ENCODE data around the gene AURKB. TPM values are rescaled to one million over a fixed set of nuclear protein-coding genes. Genes with fewer than 3 reads are reported as not detected.
"Not testable (repeated sequence)": the region's sequence is repeated elsewhere in the genome, so short reads cannot be mapped to it uniquely, and the experiment has no call there.

AURKB gene
- total RNA-seq (2014; rRNA removed; shearing (Covaris generic)), result 33.4 and 50.5 TPM in 2 replicates

DNA sequence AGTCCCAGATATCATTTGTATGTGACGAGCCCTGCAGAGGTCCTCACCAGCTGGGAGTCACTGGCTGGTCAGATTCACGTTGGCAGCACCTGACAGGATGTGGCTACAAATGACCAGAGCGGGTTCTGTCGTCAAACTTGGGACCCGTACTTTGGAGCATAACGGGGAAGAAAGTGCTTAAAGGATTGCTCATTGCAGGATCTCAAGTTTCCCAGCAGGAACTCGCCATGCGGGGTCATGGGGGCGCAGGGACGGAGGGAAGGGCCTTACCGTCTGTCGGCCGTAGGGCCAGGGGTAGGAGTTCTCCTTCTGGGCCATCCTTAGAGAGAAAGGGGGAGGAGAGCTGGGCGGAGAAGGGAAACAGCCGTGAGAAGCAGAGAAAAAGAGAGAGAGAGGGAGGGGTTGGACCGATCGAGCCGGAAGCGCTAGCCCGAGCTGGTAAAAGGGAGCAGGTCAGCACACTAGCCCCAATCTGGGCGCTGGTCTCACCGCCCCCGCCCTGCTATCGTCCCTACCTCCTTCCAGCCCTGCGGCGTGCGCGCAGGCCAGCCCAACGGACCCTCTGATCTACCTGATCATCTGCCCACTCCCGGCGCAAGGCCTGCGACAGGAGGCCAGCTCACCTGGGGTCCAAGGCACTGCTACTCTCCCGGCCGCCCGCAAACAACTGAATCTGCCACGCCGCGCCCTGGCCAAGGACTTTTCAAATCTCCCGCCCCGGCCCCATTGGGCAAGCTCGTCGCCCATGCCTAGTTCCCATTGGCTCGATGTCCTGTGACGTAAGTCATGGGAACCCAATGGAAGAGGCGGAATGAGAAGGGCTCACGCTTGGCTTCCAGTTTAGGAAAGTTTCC lies at the start of gene AURKB:
Gene AURKB (minus strand): TSS at position 669 of the 854 bp plus-strand sequence. CDS start 351 bp downstream, at position 318.
- DNase-seq (ENCODE audit: low spot score), result peak; percentile 92

DNA sequence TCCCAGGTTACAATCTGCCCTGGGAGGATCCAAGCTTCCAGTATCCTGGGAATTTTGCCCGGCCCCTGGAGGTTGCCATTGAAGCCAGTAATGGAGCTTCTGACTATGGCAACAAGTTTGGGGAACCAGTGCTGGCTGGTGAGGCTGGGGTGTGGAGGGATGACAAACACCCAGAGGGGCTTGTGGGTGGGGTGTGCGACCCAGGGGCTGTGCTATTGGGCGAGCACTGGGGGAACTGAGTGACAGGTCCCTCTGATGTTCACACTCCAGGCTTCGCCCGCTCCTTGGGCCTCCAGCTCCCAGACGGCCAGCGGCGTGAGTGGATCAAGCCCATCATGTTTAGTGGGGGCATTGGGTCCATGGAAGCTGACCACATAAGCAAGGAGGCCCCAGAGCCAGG lies 47.4 kb upstream of the AURKB start:
- no peak for DNase-seq (ENCODE audit: low spot score)

DNA sequence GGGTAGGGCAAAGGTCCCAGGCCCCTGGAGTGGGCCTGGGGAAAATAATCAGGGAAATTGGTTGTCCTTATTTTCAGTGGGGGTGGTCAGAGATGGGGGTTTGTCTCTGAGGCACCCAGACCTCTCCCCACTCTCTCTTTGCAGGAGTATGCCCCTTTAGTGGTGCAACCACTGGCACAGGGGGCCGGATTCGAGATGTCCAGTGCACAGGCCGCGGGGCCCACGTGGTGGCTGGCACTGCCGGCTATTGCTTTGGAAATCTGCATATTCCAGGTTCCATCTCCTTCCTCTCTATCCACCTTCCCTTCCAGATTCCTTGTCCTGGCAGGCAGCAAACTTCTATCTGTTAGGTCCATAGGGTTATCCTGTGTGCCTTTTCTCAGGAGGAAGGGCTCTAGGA lies 46.3 kb upstream of the AURKB start:
- no peak for DNase-seq (ENCODE audit: low spot score)

DNA sequence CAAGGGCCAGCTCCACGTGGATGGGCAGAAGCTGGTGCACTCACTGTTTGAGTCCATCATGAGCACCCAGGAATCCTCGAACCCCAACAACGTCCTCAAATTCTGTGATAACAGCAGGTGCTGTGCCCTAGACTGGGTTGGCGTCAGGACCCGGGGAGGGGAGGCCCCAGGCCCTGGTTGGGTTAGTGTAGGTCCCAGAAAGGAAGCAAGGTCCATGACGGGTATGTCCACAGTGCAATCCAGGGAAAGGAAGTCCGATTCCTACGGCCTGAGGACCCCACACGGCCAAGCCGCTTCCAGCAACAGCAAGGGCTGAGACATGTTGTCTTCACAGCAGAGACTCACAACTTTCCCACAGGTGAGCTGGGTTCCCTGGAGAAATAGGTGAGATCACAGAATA lies 45.9 kb upstream of the AURKB start:
- DNase-seq (ENCODE audit: low spot score), result no peak

DNA sequence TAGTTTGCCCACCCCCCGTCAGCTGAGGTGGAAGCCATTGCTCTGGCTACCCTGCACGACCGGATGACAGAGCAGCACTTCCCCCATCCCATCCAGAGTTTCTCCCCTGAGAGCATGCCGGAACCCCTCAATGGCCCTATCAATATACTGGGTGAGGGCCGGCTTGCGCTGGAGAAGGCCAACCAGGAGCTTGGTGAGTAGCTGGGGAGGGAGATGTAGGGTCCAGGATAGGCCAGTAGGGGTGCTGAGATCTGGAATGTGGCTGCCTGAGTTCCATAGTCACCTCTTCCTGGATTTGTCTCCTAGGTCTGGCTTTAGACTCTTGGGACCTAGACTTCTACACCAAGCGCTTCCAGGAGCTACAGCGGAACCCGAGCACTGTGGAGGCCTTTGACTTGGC lies 45.1 kb upstream of the AURKB start:
- no peak for DNase-seq (ENCODE audit: low spot score)

DNA sequence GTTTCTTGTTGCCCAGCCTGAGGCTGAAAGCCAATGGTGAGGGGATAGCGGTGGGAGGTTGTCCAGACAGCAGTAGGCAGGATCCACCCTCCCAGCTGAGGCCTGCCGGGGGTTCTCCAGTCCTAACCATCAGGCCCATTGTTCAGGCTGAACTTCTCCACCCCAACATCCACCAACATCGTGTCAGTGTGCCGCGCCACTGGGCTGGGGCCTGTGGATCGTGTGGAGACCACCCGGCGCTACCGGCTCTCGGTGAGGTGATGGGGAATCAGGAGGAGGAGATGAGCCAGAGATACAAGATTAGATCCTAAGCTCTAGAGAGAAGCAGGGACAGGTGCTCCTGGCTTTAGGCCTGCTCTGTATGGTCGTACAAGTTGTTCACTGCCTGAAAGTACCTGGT lies 44.5 kb upstream of the AURKB start:
- no peak for DNase-seq (ENCODE audit: low spot score)

DNA sequence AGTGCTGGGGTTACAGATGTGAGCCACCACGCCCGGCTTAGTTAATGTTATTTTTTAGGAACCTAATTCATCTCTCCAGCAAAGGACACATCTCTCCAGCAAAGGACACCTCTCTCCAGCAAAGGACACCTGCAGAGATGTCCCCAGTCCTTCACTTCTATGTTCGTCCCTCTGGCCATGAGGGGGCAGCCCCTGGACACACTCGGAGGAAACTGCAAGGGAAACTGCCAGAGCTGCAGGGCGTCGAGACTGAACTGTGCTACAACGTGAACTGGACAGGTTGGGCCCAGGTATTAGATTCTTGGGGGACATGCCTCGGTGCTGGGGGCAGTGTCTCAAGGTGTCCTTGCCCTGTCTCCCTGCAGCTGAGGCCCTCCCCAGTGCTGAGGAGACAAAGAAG lies 43.4 kb upstream of the AURKB start:
- DNase-seq (ENCODE audit: low spot score), result no peak

DNA sequence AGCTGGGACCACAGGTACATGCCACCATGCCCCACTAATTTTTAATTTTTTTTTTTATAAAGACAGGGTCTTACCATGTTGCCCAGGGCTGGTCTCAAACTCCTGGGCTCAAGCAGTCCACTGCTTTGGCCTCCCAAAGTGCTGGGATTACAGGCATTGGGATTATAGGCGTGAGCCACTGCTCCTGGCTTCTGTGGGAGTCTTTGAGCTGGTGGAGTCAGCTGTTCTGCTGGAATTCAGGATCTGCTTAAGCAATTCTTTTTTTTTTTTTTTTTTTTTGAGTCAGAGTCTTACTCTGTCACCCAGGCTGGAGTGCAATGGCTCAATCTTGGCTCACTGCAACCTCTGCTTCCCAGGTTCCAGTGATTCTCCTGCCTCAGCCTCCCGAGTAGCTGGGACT lies 41.0 kb upstream of the AURKB start:
- not testable (repeated sequence) for DNase-seq (ENCODE audit: low spot score)

DNA sequence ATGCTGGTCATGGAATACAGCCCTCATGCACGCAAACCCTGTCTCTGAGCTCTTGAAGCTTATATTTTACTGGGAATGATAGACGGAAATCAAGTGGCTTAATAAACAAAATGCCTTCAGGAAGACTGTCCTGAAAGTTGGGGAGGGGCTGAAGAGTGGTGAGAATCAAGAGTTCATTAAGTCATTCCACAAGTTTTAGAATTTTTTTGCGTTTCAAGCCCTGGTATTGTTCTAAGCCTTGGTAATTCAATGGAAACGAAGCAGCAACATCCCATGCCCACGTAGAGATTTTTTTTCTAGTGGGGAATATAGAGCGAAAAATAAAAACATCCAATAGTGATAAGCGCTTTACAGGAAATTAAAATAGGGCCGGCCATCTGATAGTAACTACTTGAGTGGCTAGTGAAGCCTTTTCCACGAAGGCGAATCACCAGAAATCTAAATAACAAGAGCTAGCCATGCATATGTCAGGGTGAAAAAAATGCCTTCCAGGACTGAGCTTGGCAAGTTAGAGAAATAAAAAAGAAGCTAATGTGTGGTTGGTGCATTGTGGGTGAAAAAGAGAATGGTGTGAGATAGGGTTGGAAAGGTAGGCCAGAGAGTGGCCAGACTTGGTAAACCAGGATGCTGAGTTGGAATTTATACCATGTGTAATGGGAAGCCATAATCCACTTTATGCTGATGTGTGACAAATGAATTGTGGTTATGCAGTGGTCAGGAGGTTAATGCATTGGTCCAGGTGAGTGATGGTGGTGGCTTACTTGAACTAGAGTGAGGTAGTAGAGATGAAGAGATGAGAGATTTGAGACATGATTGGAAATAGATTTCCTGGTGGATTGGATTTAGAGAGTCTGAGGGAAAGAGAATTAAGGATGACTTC lies 39.5 kb upstream of the AURKB start:
- DNase-seq (ENCODE audit: low spot score), result no peak

DNA sequence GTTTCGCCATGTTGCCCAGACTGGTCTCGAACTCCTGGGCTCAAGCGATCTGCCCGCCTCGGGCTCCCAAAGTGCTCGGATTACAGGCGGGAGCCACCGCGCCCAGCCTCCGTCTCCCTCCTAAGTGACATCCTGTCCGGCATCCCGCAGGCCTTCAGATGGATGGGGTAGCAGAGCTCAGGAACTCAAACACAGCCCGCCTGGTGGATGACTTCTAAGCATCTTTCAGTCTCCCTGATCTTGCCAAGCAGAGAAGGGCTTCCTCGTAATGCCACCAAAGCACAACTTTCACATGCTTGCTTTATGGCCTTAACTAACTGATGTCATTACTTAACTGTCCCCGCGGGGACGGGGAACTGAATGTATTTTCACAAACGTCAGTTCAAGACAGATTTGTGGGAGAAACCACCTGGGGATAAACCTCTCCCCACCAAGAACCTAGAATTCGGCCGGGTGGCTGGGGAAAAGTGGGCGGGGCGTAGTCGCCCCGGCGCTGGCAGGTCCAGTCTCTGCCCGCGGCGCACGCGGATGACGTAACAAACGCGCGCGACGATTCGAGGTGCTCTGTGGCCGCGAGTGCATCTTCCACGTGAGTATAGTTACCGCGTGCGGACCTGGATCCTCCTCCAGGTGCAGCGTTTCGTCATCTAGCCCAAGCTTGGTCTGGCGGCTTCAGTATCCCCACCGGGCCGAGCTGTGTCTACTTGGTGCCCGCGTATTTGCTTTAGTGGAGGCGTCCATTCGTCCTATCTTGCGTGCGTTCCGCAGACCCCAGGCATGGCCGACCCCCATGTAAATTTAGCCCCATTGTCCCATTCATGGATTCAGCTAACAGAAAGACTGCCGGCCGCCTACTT lies 38.6 kb upstream of the AURKB start, which contains the start of gene PFAS:
Gene PFAS (plus strand): TSS at position 539 of the 857 bp plus-strand sequence. CDS start 4,649 bp downstream, outside the sequence.
- peak; percentile 78 for DNase-seq (ENCODE audit: low spot score)

DNA sequence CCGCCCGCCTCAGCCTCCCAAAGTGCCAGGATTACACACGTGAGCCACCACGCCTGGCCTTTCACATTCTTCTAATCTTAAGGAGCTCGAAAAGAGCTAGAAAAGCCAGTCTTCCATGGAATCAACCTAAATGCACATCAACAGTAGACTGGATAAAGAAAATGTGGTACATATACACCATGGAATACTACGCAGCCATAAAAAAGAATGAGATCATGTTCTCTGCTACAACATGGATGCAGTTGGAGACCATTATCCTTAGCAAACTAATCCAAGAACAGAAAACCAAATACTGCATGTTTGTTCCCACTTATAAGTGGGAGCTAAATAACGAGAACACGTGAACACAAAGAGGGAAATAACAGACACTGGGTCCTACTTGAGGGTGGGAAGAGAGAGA lies 34.4 kb upstream of the AURKB start:
- DNase-seq (ENCODE audit: low spot score), result no peak

DNA sequence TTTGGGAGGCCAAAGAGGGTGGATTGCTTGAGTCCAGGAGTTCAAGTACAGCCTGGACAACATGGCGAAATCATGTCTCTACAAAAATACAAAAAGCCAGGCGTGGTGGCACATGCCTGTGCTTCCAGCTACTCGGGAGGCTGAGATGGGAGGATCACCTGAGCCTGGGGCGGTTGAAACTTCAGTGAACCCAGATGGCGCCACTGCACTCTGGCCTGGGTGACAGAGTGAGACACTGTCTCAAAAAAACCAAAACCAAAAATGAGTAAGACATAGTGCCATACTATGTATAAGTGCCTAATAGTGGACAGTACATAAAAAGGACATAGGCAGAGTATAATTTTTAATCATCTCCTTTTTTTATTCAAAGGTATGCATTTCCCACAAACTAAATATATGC lies 33.5 kb upstream of the AURKB start:
- DNase-seq (ENCODE audit: low spot score), result no peak

DNA sequence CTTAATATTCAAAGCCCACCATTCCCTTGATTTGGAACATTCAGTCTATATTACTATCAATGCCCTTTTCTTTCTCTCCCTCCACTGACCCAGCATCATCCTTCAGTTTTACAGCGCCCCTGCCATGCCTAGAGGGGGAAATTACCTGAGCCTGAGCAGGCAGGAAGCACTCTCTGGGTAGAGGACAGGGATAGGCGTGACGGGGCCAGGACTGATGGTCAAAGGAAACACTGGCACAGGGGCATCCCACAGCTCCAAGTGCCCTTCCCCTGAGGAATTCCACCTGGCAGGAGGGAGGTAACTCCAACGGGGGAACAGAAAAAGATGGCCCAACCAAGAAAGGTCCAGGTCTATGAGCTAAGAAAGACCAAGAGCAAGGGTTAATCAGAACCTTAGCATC lies 27.5 kb upstream of the AURKB start:
- DNase-seq (ENCODE audit: low spot score), result no peak

DNA sequence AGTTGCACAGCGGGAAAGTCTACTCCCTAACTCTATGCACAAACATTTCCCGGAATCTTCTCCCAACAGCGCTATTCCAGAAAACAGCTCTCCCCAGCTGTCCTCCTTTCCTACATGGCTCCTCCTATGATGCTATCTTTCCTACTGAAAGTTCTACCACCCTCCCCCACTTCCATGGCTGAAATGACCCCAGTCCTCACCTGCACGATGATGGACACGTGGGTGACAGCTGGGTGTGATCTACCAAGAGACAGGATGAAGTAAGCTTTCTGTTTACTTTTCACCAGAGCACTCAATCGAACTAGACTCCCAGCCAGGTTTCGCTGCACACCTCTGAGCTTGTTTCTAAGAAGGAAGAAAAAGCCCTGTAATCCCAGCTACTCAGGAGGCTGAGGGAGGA lies 26.8 kb upstream of the AURKB start:
- DNase-seq (ENCODE audit: low spot score), result no peak

DNA sequence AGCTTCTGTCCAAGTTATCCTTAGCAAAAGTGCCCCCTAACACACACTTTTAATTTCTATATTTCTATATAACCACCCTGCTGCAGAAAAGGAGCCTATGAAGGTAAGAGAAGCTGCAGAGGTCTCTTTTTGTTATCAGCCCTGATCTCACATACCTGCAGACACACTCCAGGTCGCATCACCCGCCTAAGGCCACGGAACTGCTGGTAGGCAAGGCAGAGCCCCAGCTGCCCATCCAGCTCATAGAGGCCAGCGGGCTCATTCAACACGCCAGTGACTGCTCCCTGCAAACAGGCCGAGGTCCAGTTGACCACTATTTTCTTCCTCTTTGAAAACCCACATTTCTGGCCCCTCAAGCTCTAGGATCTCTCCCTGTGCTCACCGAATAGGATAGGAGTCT lies 25.3 kb upstream of the AURKB start:
- DNase-seq (ENCODE audit: low spot score), result no peak

DNA sequence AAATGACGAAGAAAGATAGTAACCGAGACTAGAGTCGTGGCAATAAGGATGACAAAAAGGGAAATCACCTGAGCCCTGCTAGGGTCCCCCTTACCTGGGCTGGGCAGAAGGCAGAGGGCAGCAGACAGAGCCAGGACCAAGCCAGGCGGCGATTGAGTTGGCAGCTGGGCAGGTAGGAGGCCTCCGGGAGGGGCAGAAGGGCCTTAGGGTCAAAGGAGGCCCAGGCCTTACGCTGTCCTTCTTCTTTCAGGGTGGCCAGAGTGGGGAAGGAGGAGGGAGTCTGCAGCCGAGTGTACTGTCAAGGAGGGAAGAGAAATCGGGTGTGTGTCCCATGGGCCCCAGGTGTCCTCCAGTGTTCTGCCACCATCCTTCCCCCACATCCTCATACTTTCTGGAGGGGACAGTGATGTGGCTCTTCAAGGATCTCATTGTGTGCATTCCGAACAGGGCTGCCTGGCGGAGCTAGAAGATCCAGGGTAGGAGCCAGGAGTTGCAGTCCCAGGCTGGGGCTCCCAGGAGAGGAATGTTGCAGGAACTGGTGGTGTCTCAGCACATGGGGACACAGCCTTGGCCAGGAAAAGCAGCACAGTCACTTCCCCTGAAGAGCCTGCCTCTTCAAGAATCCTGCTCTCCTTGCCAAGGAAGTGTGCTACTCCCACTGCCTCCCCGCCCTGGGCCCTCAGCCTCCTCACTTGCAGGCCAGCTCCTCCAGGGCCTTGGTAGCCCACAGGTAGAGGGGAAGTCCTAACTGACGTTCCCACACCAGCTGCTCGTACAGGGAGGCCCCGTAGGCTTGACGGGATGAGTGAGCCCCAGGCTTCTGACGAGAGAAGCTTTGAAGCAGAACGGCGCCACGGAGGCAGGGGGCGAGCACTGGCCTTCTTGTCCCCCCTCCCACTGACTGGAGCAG lies 24.2 kb upstream of the AURKB start:
- DNase-seq (ENCODE audit: low spot score), result no peak

DNA sequence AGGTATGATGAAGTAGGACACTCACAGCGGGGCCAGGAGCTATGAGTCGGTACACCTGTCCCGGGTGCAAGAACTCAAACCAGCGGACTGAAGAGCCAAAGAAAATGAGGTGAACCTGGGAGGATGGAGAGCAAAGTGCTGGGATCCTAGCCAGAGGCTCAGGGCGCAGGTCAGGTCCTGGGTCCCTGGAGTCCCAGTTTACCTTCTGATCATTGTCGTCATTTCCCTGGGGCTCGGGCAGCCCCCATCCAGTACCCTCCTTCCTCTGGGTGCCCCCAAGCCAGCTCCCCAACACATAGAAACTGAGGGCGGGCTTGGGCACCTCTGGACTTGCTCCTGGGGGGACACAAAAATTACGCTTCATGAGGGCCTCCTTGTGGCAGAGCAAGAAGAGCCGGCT lies 21.3 kb upstream of the AURKB start:
- DNase-seq (ENCODE audit: low spot score), result no peak

DNA sequence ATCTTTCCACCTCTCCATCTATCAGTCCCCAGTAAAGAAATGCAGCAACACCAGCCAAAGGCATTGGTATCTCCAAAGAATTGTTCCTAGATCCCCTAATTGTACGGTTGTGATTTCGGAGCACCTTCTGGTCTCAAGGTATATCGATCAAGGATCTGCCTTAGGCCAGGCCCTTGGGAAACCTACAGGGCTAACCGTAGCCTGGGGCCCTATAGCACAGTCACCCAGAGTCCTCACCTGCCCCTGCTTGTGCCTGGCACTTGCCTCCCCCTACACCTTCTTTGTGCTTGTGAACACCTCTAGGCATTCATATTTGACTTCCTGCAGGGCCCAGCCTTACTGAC lies 16.8 kb upstream of the AURKB start:
- DNase-seq (ENCODE audit: low spot score), result no peak

DNA sequence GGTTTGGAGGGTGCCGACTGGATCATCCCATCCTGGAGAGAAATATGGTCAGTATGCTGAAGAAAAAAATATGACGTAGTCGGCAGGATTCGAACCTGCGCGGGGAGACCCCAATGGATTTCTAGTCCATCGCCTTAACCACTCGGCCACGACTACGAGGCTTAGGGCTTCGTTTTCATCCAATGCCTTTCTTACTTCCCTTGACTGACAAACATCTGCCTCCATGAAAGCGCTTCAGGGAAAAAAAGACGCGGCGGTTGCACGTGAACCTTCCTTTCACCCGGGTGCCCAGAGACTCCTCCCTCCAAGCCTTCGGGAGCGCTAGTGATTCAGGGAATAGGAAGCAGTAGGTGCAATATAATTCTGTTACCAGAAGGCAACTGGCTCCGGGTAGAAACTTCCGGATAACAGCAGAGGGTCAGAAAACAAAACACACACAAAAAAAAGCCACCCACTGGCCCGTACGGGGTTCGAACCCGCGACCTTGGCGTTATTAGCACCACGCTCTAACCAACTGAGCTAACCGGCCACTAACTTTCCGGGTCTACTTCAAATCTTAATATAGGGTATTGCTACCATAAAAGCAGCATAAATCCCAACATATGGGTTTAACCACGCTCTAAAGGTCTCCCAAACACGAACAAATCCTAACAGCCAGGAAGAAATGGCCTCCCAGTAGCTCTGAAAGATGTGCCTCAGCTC lies 16.3 kb upstream of the AURKB start:
- DNase-seq (ENCODE audit: low spot score), result peak; percentile 78
